GM12864 (cell line): ENCODE results near the gene KAT2A.
A peak's percentile ranks its signal among the peaks of the same experiment; 100 is the strongest.

Experiments
- DNase-seq: peaks from one replicate; pipeline ENCODE4 v3.0.0-alpha.2; 2011; ENCODE audit warnings: low read depth
- H3K4me3 ChIP-seq: 2 replicates; pipeline ENCODE4 v1.5.1; 2011; ENCODE audit warnings: mild to moderate bottlenecking, low read depth, low read length, control low read depth
- TF ChIP-seq, protein P1 (sequence below): IDR thresholded peaks from 2 replicates; pipeline ENCODE4 v1.5.1; 2011; ENCODE audit warnings: low read depth, mild to moderate bottlenecking, moderate library complexity, low read length, control low read depth, inconsistent platforms; ENCODE audit errors: missing control alignments

Gene KAT2A

DNA sequence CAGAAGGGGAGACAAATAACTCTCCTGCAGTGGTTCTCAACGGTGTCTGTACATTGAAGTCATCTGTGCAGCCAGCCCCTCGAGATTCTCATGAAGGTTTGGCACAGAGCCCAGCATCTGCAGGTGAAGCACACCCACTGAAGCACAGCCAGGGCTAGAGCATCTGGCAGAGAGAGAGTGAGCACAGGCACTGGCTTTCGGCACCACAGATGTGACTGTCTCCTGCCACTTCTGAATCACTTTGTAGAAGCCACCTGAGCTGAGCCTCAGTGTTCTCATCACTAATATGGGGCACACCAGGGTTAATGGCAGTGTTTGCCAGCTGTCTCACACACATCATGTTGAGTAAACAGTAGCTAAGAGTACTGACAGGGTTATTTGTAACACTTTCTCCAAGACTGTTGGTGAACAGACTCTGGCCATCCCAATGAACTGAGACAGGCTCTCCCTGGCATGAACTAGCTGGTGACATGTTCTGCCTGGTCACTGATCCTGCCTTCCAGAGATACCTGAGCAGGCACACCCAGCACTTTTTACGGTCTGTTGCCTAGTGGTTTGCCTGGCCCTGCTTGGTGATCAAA, 12.4 kb upstream of the KAT2A start:
- DNase-seq = peak; percentile 48
- H3K4me3 ChIP-seq = no peak overlapping the region
- TF ChIP-seq, protein P1, sequence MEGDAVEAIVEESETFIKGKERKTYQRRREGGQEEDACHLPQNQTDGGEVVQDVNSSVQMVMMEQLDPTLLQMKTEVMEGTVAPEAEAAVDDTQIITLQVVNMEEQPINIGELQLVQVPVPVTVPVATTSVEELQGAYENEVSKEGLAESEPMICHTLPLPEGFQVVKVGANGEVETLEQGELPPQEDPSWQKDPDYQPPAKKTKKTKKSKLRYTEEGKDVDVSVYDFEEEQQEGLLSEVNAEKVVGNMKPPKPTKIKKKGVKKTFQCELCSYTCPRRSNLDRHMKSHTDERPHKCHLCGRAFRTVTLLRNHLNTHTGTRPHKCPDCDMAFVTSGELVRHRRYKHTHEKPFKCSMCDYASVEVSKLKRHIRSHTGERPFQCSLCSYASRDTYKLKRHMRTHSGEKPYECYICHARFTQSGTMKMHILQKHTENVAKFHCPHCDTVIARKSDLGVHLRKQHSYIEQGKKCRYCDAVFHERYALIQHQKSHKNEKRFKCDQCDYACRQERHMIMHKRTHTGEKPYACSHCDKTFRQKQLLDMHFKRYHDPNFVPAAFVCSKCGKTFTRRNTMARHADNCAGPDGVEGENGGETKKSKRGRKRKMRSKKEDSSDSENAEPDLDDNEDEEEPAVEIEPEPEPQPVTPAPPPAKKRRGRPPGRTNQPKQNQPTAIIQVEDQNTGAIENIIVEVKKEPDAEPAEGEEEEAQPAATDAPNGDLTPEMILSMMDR = no peak

DNA sequence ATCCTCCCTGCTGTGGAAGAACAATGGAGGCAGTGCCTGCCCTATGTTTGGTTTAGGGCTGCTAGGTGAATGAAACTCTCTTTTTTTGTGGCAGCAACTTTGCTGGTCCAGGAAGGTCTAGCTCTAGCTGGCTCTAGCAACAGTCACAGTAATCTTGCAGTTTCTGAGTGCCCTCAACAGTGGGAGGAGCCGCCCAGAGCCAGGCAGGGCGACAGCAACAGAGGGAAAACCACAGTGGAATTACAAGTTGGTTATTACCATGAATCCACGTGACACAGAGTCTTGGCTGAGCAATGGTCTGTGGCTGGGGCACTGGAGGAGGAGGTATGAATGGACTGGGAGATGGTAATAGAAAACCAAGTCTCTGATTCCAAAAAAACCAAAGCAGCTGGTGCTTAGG, 11.8 kb upstream of the KAT2A start:
- no peak for DNase-seq
- H3K4me3 ChIP-seq = no peak overlapping the region
- TF ChIP-seq, protein P1 = no peak

DNA sequence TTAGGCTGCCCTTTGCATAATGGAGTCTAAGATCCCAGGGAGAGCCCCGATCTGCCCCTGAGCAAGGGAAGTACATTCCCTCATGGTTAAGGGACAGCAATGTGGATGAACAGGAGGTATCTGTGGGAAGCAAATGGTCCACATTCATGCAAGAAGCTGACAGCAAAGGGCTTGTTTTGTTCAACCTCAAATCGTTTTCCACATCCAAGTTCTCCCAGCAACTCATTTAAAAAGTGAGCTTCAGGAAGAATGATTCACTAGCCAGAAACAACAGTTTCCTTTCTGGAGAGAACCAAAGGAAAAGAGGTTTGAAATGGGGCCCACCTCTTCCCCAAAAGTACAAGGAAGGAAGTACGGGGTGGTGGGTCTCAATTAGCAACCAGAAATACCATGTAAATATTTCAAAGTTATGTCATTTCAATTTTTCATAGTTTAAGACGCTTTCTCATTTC, 10.8 kb upstream of the KAT2A start:
- TF ChIP-seq, protein P1 = no peak
- no peak for DNase-seq
- H3K4me3 ChIP-seq = no peak overlapping the region

DNA sequence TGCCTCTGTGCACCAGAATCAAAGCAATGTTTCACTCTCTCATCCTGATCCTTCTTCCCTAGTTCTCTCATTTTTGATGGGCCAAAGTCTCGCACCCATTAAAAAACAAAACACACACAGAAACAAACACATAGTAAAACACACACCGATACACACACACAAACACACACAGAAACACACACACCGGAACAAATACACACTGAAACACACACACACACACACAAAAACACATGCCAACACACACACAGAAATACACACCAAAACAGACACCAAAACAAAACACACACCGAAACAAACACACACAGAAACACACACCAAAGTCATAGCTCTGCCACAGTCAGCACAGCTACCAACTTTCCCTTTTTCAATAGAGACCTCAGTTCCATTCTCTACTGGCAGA, 10.1 kb upstream of the KAT2A start:
- no peak overlapping the region for H3K4me3 ChIP-seq

DNA sequence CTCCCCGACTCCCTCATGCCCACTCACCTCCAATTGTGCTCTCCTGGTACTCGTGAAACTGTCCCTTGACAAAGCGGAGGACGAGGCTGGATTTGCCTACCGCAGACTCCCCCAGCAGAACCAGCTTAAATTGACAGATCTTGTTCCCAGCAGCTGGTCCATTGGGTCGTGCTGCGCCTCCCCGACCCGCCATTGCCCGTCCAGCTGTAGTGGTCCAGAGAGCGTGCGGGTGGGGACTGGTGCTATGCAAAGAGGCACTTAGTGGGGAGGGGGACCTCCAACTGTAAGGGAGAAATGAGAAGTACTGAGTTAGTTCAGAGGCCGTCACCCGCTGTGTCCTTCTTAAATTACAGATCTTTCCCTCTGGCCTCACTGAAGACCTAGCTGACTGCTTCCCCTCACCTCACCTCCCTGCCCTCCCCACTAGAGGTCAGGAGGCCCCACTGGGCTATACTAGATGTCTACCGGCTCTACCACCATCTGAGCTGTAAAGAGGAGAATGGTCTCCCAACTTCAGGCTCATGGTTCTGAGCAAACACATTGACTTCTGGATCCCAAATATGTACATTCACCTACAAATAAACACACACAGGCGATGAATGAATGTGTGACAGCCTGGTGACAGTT, 9.3 kb upstream of the KAT2A start:
- H3K4me3 ChIP-seq = no peak overlapping the region
- TF ChIP-seq, protein P1 = no peak
- no peak for DNase-seq

More for the DNA sequence above, 10.1 kb upstream of the KAT2A start:
- TF ChIP-seq, protein P1 = no peak
- no peak for DNase-seq

DNA sequence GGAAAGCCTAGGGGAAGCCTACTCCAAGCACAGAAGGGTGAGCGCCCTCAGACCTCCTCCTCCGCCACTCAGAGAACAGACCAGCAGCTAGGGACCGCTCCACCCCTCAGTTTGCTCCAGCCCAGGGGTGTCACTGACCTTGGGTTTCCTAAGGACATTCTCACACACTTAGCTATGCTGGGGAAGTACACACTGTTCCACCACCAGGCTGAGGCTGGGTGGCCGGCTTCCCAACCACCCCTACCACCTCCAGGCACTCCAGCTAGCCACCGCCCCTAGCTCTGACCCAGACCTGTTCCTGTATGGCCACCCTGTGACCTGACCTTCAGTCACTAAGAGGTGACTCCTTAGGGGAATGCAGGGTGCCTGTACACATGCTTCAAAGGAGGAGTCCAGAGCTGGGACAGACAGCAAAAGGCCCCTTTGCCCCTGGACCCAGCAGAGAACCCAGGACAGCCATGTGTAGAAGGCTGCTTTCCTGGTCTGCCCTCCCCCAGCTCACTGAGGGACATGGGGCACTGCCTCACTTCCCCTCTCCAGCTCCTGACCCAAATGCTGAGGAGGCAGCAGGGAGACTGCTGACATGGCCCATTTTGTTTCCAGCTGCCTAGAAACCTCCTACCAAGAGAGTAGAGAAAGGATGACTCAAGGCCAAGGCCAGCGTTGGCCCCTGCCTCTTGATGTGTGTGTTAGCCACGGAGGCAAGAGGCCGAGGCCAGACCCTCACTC, 8.1 kb upstream of the KAT2A start:
- H3K4me3 ChIP-seq = no peak overlapping the region
- no peak for DNase-seq
- TF ChIP-seq, protein P1 = no peak
